Sigmoid colon (tissue), 7 donors: ENCODE data around the gene DNAAF5. TPM values are rescaled to one million over a fixed set of nuclear protein-coding genes. Genes with fewer than 3 reads are reported as not detected.

Experiments used
- DNase-seq: peaks from one replicate; pipeline ENCODE4 v3.0.0-alpha.2; 2019
- H3K27ac ChIP-seq, 4 donors: fragments of 200-600 bp; sonication (generic); one replicate each; pipeline ENCODE4 v1.5.1; 2016 to 2019; ENCODE audit warnings: mild to moderate bottlenecking in 1 of 4
- H3K27me3 ChIP-seq, 3 donors: fragments of 200-600 bp; sonication (generic); one replicate each; pipeline ENCODE4 v1.5.1; 2019; ENCODE audit warnings: mild to moderate bottlenecking in 1 of 3
- H3K36me3 ChIP-seq, 4 donors: fragments of 200-600 bp; sonication (generic); one replicate each; pipeline ENCODE4 v1.5.1; 2016 to 2019
- H3K4me1 ChIP-seq, 4 donors: fragments of 200-600 bp; sonication (generic); one replicate each; pipeline ENCODE4 v1.5.1; 2017 to 2019
- H3K4me3 ChIP-seq, 4 donors: fragments of 200-600 bp; sonication (generic); one replicate each; pipeline ENCODE4 v1.5.1; 2017 to 2019; ENCODE audit warnings: mild to moderate bottlenecking in 2 of 4, moderate library complexity in 1 of 4
- H3K9me3 ChIP-seq, 4 donors: fragments of 200-600 bp in 3 of 4; sonication (generic) in 3 of 4; one replicate each; pipeline versions ENCODE4 v1.5.1 to v1.6.1; 2013 to 2019
- EP300 ChIP-seq, 4 donors: sonication (generic); formaldehyde crosslinking; IDR thresholded peaks; one replicate each; pipeline ENCODE4 v1.6.1; 2017; ENCODE audit warnings: antibody characterized with exemption in 4 of 4
- POLR2A ChIP-seq, 2 donors: fragments of 450-650 bp; IDR thresholded peaks; one replicate each; pipeline ENCODE4 v1.6.1; 2016; ENCODE audit warnings: antibody characterized with exemption in 2 of 2, mild to moderate bottlenecking in 2 of 2, moderate library complexity in 2 of 2
- POLR2AphosphoS5 ChIP-seq, 4 donors: sonication (generic); formaldehyde crosslinking; IDR thresholded peaks; one replicate each; pipeline ENCODE4 v1.6.1; 2017; ENCODE audit warnings: antibody characterized with exemption in 4 of 4
- WGBS, 2 donors: extraction: QIAGEN DNeasy Blood & Tissue Kit; methylation state at CpG; one replicate each; pipeline ENCODE4 v1.1.7; 2013; 5-methylcytosine and 5-hydroxymethylcytosine counted together
- intact Hi-C: fragments of 100-400 bp; cut with DNase I; formaldehyde crosslinking; loops from one replicate; pipeline ENCODE4 v1.15.1; 2023
- polyA plus RNA-seq, 3 donors: library from polyadenylated mRNA; stranded (reverse); fragments of 200-250 nt; gene quantifications; one replicate each; pipeline ENCODE4 v1.2.3, GENCODE V29; 2013
- total RNA-seq, 4 donors: library from RNA; depleted of rRNA; stranded (reverse); fragments of >200 nt; gene quantifications; one replicate each; pipeline ENCODE4 v1.1.0, GENCODE V29; 2016
- TF ChIP-seq, protein P1 (sequence below), 4 experiments: fragments of 450-650 bp in 3 of 4; fragments of 200-600 bp in 1 of 4; IDR thresholded peaks; one replicate each; pipeline ENCODE4 v1.5.1; 2016 to 2019; ENCODE audit warnings: antibody characterized with exemption in 4 of 4, mild to moderate bottlenecking in 3 of 4, moderate library complexity in 2 of 4
- donor health status: healthy with polysubstance abuse.
- donor health status: Bipolar disorder and iron deficiency.
- donor health status: healthy.

DNAAF5 gene
- total and polyA plus RNA-seq, 7 donors: 7.8 to 25.4 (median 14.5) TPM

DNA sequence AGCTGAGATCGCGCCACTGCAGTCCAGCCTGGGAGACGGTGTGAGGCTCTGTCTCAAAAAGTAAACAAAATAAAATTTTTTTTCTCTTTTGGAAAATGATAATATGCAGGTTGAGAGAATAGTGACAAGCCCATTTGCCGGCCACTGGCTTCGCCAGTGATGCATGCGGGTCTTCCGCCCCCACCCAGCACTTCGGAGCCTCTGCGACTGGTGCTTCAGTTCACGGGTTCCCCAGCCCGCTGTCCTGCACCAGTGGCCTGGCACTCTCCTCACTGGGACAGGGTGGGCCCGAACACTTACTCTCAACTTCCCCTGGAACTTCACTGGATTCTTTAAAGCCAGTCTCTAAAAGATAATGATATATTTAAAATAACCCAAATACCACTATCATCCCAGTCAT is 108.5 kb downstream of the DNAAF5 start:
- Histone ChIP-seq H3K9me3 (no peaks in the 10 kb centered on the region), H3K27me3 (no peaks in the 10 kb centered on the region), H3K27ac (peak overlapping the region; percentile 84 to 92 (median 89)), H3K4me1 (peaks cover 0 to 91% (median 77%) of the 10 kb centered on the region in 4 donors), H3K4me3 (no peak overlapping the region), H3K36me3 (peaks cover 0 to 14% (median 4%) of the 10 kb centered on the region in 4 donors)
- intact Hi-C loops: no loop called here
- TF ChIP-seq POLR2A (IDR thresholded peaks at IDR 0.05) (no peak), EP300 (IDR thresholded peaks at IDR 0.05) (no peak), POLR2AphosphoS5 (IDR thresholded peaks at IDR 0.05) (no peak)
- TF ChIP-seq, protein P1, sequence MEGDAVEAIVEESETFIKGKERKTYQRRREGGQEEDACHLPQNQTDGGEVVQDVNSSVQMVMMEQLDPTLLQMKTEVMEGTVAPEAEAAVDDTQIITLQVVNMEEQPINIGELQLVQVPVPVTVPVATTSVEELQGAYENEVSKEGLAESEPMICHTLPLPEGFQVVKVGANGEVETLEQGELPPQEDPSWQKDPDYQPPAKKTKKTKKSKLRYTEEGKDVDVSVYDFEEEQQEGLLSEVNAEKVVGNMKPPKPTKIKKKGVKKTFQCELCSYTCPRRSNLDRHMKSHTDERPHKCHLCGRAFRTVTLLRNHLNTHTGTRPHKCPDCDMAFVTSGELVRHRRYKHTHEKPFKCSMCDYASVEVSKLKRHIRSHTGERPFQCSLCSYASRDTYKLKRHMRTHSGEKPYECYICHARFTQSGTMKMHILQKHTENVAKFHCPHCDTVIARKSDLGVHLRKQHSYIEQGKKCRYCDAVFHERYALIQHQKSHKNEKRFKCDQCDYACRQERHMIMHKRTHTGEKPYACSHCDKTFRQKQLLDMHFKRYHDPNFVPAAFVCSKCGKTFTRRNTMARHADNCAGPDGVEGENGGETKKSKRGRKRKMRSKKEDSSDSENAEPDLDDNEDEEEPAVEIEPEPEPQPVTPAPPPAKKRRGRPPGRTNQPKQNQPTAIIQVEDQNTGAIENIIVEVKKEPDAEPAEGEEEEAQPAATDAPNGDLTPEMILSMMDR (IDR thresholded peaks at IDR 0.05): no peak
- no peak for DNase-seq
- WGBS, 2 donors: 87 to 94% methylated on average over 12 of the region's 12 CpGs

DNA sequence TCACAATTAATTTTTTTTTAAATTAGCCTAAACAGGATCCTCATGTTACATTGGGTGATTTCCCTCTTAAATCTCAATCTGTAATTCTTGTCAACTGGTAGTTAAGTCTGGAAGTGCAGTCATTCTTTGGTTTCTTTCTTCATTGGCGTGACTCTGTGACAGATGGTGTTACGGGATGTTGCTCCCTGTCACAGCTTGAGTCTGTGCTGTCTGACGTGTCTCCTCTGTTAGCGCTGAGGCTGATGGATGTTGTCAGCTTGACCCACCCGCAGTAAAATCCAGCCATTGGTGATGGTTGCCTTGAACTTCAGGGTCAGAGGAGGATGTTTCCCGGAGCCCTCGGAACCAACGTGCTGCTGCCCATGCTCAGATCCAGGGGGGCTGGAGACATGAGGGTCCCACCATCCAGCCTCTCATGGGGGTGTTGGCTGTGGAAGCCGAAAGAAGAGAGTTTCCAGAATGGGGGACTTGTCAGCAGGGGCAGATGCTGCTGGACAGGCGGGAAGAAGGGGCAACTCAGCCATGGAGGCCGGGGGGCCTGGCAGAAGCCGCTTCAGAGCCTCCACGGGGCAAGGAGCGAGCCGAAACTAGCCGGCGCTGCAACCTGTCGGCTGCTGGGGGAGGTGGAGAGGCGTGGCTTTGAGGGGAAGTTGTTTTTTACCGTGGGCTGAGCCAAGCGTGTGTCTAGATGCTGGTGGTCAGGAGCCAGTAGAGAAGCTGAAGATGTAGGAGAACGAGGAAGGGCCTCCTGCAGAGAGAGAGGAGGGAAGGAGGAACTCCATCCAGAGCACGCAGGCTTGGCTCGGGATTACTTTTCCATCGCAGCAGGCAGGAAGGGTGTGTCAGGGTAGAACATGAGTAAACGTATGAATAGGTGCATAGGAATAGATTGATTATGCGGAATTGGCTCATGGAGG is 109.2 kb downstream of the DNAAF5 start:
- peak overlapping the region; percentile 84 to 92 (median 89) for H3K27ac ChIP-seq
- intact Hi-C loops: loop anchor here (2.0 kb wide), 1 partner anchor 39 kb away; no protein-coding TSS in a partner anchor
- 64 to 69% methylated on average over 27 of the region's 27 CpGs for WGBS, 2 donors
- DNase-seq: no peak
- H3K4me1 ChIP-seq: peaks cover 0 to 83% (median 70%) of the 10 kb centered on the region in 4 donors
- no peak overlapping the region for H3K4me3 ChIP-seq
- H3K36me3 ChIP-seq: peaks cover 0 to 18% (median 7%) of the 10 kb centered on the region in 4 donors
- TF ChIP-seq POLR2AphosphoS5 (IDR thresholded peaks at IDR 0.05): no peak
- no peak for TF ChIP-seq EP300 (IDR thresholded peaks at IDR 0.05)
- no peak for TF ChIP-seq POLR2A (IDR thresholded peaks at IDR 0.05)
- TF ChIP-seq, protein P1 (IDR thresholded peaks at IDR 0.05): no peak
- H3K27me3 ChIP-seq: no peaks in the 10 kb centered on the region
- H3K9me3 ChIP-seq: no peaks in the 10 kb centered on the region

Other genes with a start within 250 kb of the DNAAF5 start
- 10 to 100 TPM; 33.9 to 38.5 (median 36.9) TPM for gene PDGFA, start 206.9 kb upstream of the DNAAF5 start, total RNA-seq
- gene PDGFA, start 206.9 kb upstream of the DNAAF5 start, polyA plus RNA-seq: 10 to 100 TPM; 19.7 to 21.6 (median 20.0) TPM
- gene PRKAR1B, start 582 bp downstream of the DNAAF5 start, total RNA-seq: 10 to 100 TPM in 3 of 4 donors, 1 to 10 TPM in 1; 9.7 to 26.6 (median 10.9) TPM
- gene PRKAR1B, start 582 bp downstream of the DNAAF5 start, polyA plus RNA-seq: 10 to 100 TPM in 2 of 3 donors, 1 to 10 TPM in 1; 9.5 to 20.4 (median 12.6) TPM
- 100 to 1,000 TPM; 108 to 130 (median 119) TPM for gene SUN1, start 105.8 kb downstream of the DNAAF5 start, total RNA-seq
- 10 to 100 TPM; 23.4 to 71.0 (median 30.1) TPM for gene SUN1, start 105.8 kb downstream of the DNAAF5 start, polyA plus RNA-seq
- gene GET4, start 149.9 kb downstream of the DNAAF5 start, total RNA-seq: 10 to 100 TPM; 20.3 to 32.4 (median 25.4) TPM
- 10 to 100 TPM; 25.8 to 51.4 (median 31.2) TPM for gene GET4, start 149.9 kb downstream of the DNAAF5 start, polyA plus RNA-seq
- gene ADAP1, start 228.0 kb downstream of the DNAAF5 start, total RNA-seq: 10 to 100 TPM; 11.4 to 72.6 (median 28.9) TPM
- gene ADAP1, start 228.0 kb downstream of the DNAAF5 start, polyA plus RNA-seq: 100 to 1,000 TPM in 2 of 3 donors, 10 to 100 TPM in 1; 99.1 to 157 (median 109) TPM
- 10 to 100 TPM in 1 of 4 donors, 1 to 10 TPM in 3; 8.9 to 12.7 (median 9.3) TPM for gene COX19, start 248.8 kb downstream of the DNAAF5 start, total RNA-seq
- 10 to 100 TPM in 1 of 3 donors, 1 to 10 TPM in 2; 5.1 to 11.5 (median 6.0) TPM for gene COX19, start 248.8 kb downstream of the DNAAF5 start, polyA plus RNA-seq